Adipocyte (in vitro differentiated cells): ENCODE data around the gene WSCD1.

Experiments used
- DNase-seq: peaks from one replicate; pipeline ENCODE4 v3.0.0-alpha.2; 2015; ENCODE audit warnings: low read depth
- H3K27me3 ChIP-seq: replicated peaks from 2 replicates; pipeline ENCODE4 v1.7.0; 2013; ENCODE audit warnings: mild to moderate bottlenecking, low read length, moderate library complexity; ENCODE audit not compliant: control insufficient read depth, insufficient read depth
- H3K36me3 ChIP-seq: 2 replicates; pipeline ENCODE4 v1.7.0; 2013; ENCODE audit warnings: low read length, mild to moderate bottlenecking, moderate library complexity; ENCODE audit not compliant: control insufficient read depth, insufficient read depth, severe bottlenecking
- H3K4me1 ChIP-seq: 2 replicates; pipeline ENCODE4 v1.7.0; 2013; ENCODE audit warnings: mild to moderate bottlenecking, low read length, moderate library complexity; ENCODE audit not compliant: control insufficient read depth, insufficient read depth
- H3K4me3 ChIP-seq: 2 replicates; pipeline ENCODE4 v1.7.0; 2013; ENCODE audit warnings: mild to moderate bottlenecking, low read length, moderate library complexity
- H3K9ac ChIP-seq: 2 replicates; pipeline ENCODE4 v1.7.0; 2013; ENCODE audit warnings: mild to moderate bottlenecking, low read length, moderate library complexity
- H3K9me3 ChIP-seq: 2 replicates; pipeline ENCODE4 v1.7.0; 2013; ENCODE audit warnings: mild to moderate bottlenecking, low read length, moderate library complexity; ENCODE audit not compliant: control insufficient read depth

Gene WSCD1

DNA sequence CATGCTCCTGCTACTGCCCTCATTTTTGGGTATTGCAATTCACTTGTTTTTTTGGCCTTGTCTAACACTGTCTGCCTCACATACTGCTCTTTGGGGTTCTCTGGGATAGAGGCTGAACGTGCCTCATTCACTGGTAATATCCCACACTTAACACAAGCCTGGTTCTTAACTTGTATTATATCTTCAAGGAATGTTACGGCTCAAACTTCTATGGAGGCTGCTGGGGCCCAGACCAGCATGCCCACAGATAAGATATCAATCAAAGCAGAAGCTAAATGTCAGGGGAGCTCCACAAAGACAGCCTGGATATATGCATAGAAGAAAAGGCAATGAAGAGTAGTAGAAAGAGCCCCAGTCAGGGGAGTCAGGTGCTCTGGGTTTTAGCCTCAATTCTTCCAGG lies 103.5 kb downstream of the WSCD1 start:
- H3K4me1 ChIP-seq = no peaks in the 10 kb centered on the region
- H3K27me3 ChIP-seq = peaks cover 34% of the 10 kb centered on the region
- H3K9me3 ChIP-seq = no peaks in the 10 kb centered on the region
- no peak overlapping the region for H3K4me3 ChIP-seq
- DNase-seq = no peak
- no peak overlapping the region for H3K9ac ChIP-seq
- no peaks in the 10 kb centered on the region for H3K36me3 ChIP-seq
